ENCODE measurements around the gene BHLHE40.

GRCh38 chr3:5006755-5007202, 27.5 kb downstream of the BHLHE40 start:
- TF ChIP-seq POLR2AphosphoS5 (IDR thresholded peaks at IDR 0.05; ENCODE audit: low read depth, low read length) = no peak
- no peak for TF ChIP-seq CTCF (IDR thresholded peaks at IDR 0.05 in 2 of 3, conservative IDR thresholded peaks at IDR 0.05 in 1 of 3; ENCODE audit: borderline replicate concordance in 1 of 3, insufficient read depth in 1 of 3, low read depth in 2 of 3, low read length in 2 of 3)
- no peak for TF ChIP-seq POLR2A (IDR thresholded peaks at IDR 0.05; ENCODE audit: borderline replicate concordance, extremely low read depth, insufficient read depth, insufficient read length)
- no peak for TF ChIP-seq EZH2 (IDR thresholded peaks at IDR 0.05)
- TF ChIP-seq MAX (IDR thresholded peaks at IDR 0.05) = no peak
- no peak for TF ChIP-seq REST (IDR thresholded peaks at IDR 0.05; ENCODE audit: low read depth)
- no peak for TF ChIP-seq ATF3 (IDR thresholded peaks at IDR 0.05)

Measured in HCT116 (cell line).